ENCODE measurements around the gene CCSER1.

Gene CCSER1

DNA sequence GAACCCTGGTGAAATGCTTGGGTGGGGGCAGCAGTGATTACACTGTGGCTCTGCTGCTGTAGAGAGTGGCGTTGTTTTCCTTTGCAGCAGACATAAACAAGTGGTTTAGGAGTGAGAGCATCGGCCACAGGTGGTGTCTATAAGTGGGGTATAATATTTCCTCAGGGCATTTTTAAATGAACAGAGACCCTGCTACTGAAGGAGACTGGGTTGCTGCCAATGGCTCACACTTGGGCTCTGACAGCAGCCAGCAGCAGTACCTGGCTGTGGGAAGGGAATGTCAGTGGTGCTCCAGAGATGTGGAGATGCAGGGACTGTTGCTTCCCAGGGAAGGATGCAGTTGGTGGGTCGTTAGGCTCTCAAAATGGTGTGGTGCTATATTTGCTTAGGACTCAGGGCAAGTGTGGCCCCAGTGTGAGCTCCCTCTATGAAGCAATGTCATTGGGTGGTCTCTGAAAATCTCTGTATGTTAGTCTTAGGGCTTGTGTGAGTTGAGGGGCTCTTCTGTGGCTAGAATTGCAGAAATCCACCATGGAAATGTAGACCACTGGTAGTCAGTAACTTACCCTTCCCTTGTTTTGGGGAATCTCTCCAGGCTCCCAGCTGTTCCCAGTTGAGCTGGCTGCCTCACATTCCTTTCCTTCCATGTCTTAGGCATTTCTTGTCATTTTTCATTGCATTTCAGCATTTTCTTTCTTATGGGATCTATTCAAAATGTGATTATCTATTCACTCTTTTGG lies 1153.5 kb downstream of the CCSER1 start:
- no peak overlapping the region for H3K27ac ChIP-seq (ENCODE audit: low read length)
- H3K9ac ChIP-seq (ENCODE audit: low read length in 2 of 2) = no peak overlapping the region
- no peaks in the 10 kb centered on the region for H3K4me1 ChIP-seq (ENCODE audit: control insufficient read depth, insufficient read depth, low read length)
- H3K4me3 ChIP-seq (ENCODE audit: low read length in 2 of 2) = no peak overlapping the region
- H3K27me3 ChIP-seq (ENCODE audit: control insufficient read depth in 1 of 2, insufficient read depth in 2 of 2, low read length in 2 of 2) = no peaks in the 10 kb centered on the region
- no peaks in the 10 kb centered on the region for H3K9me3 ChIP-seq (ENCODE audit: control insufficient read depth in 2 of 2, low read length in 2 of 2)
- no peaks in the 10 kb centered on the region for H3K36me3 ChIP-seq (ENCODE audit: control insufficient read depth in 2 of 2, insufficient read depth in 2 of 2, low read length in 2 of 2)

DNA sequence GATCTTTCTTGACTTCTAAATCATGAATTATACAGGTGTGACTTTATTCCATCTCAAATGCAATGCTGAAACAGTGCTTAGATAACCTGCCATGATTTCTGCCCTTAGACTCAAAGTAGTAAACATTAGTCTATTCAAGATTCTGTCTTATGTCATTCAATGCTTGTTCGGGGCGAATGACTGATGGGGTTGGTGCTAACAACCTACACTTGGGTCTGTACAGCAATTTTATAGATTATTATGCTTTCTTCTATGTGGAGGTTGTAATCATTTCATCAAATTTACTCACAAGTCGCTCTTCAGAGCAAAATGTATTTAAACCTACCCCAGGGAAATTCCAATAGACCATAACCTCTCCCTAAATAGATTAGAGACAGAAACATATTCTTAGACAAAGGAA lies 1155.0 kb downstream of the CCSER1 start:
- Histone ChIP-seq H3K4me1 (ENCODE audit: control insufficient read depth, insufficient read depth, low read length) (no peaks in the 10 kb centered on the region), H3K9me3 (ENCODE audit: control insufficient read depth in 2 of 2, low read length in 2 of 2) (no peaks in the 10 kb centered on the region), H3K27me3 (ENCODE audit: control insufficient read depth in 1 of 2, insufficient read depth in 2 of 2, low read length in 2 of 2) (no peaks in the 10 kb centered on the region), H3K9ac (ENCODE audit: low read length in 2 of 2) (no peak overlapping the region), H3K27ac (ENCODE audit: low read length) (no peak overlapping the region), H3K36me3 (ENCODE audit: control insufficient read depth in 2 of 2, insufficient read depth in 2 of 2, low read length in 2 of 2) (no peaks in the 10 kb centered on the region), H3K4me3 (ENCODE audit: low read length in 2 of 2) (no peak overlapping the region)

DNA sequence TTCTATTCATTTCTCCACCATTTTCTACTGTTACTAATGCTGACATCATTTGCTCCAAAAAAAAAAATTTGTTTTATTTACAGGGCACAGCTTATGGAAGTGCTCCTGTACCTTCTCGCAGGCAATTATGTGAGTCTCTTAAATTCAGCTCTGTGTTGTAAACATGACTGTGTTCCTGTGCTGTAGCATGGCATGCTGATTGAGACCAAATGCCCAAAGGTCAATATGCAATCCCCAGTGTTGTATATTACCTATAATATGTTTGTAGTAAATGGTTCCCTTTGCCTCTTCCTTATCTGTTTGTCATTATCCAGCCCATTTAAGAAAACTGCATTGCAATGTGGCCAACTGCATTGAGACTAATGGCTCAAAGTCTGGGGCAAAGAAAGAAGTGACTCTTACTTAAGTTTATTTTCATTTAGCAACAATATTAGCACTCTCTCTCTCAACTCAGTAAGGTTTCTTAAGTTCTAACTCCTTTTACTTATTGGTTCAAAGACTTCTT lies 1156.6 kb downstream of the CCSER1 start:
- Histone ChIP-seq H3K36me3 (ENCODE audit: control insufficient read depth in 2 of 2, insufficient read depth in 2 of 2, low read length in 2 of 2) (no peaks in the 10 kb centered on the region), H3K4me3 (ENCODE audit: low read length in 2 of 2) (no peak overlapping the region), H3K9me3 (ENCODE audit: control insufficient read depth in 2 of 2, low read length in 2 of 2) (no peaks in the 10 kb centered on the region), H3K27ac (ENCODE audit: low read length) (no peak overlapping the region), H3K27me3 (ENCODE audit: control insufficient read depth in 1 of 2, insufficient read depth in 2 of 2, low read length in 2 of 2) (no peaks in the 10 kb centered on the region), H3K9ac (ENCODE audit: low read length in 2 of 2) (no peak overlapping the region), H3K4me1 (ENCODE audit: control insufficient read depth, insufficient read depth, low read length) (no peaks in the 10 kb centered on the region)

DNA sequence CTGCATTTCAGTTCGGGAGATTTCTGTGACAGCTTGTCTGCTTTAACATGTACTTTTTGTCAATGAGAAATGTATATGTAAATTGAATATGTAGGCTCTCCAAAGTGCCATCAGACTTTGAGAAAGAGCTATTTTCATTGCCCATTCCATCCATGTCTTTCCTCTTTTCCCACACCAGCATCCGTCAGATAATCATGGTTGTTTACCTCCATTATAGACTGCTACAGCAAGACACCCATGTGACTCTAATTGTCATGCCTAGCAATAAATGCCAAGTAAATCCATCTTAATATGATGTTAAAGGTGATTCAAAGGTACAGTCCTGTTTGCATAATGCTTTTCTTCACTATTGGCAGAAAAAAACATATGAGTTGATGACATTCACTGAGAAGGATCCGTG lies 1157.3 kb downstream of the CCSER1 start:
- H3K4me1 ChIP-seq (ENCODE audit: control insufficient read depth, insufficient read depth, low read length) = no peaks in the 10 kb centered on the region
- no peak overlapping the region for H3K4me3 ChIP-seq (ENCODE audit: low read length in 2 of 2)
- H3K9ac ChIP-seq (ENCODE audit: low read length in 2 of 2) = no peak overlapping the region
- no peaks in the 10 kb centered on the region for H3K9me3 ChIP-seq (ENCODE audit: control insufficient read depth in 2 of 2, low read length in 2 of 2)
- no peaks in the 10 kb centered on the region for H3K36me3 ChIP-seq (ENCODE audit: control insufficient read depth in 2 of 2, insufficient read depth in 2 of 2, low read length in 2 of 2)
- no peaks in the 10 kb centered on the region for H3K27me3 ChIP-seq (ENCODE audit: control insufficient read depth in 1 of 2, insufficient read depth in 2 of 2, low read length in 2 of 2)
- H3K27ac ChIP-seq (ENCODE audit: low read length) = no peak overlapping the region

DNA sequence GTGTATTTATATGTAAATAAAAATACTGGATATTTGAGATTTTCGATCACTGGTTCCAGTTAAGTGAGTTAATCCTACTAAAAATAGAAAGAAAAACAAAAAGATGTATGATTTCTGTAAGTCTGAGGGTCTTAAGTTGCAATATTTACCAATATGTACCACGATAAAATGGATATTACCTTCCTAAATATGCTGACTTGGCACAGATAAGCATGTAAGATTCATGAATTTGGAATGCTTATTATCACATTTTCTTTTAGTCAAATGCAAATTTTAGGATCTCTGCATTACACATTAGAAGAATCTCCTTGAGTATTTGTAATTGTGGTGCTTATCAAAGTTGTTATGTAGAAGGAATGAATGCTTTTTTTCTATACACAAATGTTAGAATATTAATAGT lies 1158.3 kb downstream of the CCSER1 start:
- Histone ChIP-seq H3K27ac (ENCODE audit: low read length) (no peak overlapping the region), H3K27me3 (ENCODE audit: control insufficient read depth in 1 of 2, insufficient read depth in 2 of 2, low read length in 2 of 2) (no peaks in the 10 kb centered on the region), H3K36me3 (ENCODE audit: control insufficient read depth in 2 of 2, insufficient read depth in 2 of 2, low read length in 2 of 2) (no peaks in the 10 kb centered on the region), H3K4me1 (ENCODE audit: control insufficient read depth, insufficient read depth, low read length) (no peaks in the 10 kb centered on the region), H3K4me3 (ENCODE audit: low read length in 2 of 2) (no peak overlapping the region), H3K9ac (ENCODE audit: low read length in 2 of 2) (no peak overlapping the region), H3K9me3 (ENCODE audit: control insufficient read depth in 2 of 2, low read length in 2 of 2) (no peaks in the 10 kb centered on the region)

DNA sequence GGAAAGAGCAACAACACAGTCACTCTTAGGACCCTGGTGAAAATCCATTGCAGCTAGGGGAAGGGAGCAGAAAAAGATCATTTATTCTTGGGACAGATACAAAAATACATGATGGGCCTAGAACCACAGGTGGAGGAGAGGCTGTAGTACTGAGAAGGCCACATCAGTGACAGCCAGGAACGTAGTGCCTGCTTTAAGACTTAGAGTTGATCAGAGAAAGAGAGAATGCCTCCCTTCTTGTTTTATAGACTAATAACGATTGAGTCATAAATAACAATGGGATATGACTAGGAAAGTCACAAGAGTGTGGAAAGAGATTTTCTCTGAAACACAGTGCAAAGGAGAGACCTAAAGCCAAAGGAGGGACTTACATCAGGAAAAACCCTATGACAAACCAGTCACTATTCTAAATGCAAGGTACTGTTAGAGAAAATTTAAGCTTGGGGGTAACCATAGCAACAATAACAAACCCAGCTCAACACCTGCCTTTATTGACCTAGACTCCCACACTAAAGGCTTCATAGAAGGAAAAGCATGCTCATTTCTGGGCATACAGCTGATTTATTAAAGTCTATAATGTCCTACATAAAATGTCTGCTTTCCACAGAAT lies 1161.6 kb downstream of the CCSER1 start:
- Histone ChIP-seq H3K27ac (ENCODE audit: low read length) (no peak overlapping the region), H3K27me3 (ENCODE audit: control insufficient read depth in 1 of 2, insufficient read depth in 2 of 2, low read length in 2 of 2) (no peaks in the 10 kb centered on the region), H3K36me3 (ENCODE audit: control insufficient read depth in 2 of 2, insufficient read depth in 2 of 2, low read length in 2 of 2) (no peaks in the 10 kb centered on the region)

DNA sequence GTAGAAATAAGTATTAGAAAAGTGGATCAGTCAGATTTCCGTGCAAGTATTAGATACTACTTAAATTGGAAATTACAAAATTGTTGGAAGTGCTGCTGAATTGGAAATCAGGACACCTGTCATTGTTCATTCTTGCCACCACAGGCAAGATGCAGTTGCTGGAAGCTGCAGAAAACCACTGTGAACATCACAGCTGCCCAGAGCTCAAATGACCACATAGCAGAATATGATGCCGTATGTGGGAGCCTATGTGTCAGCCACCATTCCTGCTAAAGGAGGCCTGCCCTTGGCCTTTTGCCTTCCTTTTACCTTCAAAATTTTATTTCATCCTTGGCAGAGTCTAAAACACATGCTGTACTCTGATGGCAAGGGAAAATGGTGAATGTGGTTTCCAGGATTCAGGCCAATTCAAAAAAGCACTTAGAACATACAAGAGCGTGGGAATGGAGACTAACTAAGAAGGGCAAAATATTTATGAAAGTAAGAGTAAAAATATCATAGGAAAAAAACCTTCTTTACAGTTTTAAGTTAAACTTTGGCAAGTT lies 1171.0 kb downstream of the CCSER1 start:
- Histone ChIP-seq H3K27ac (ENCODE audit: low read length) (no peak overlapping the region), H3K27me3 (ENCODE audit: control insufficient read depth in 1 of 2, insufficient read depth in 2 of 2, low read length in 2 of 2) (no peaks in the 10 kb centered on the region), H3K4me1 (ENCODE audit: control insufficient read depth, insufficient read depth, low read length) (no peaks in the 10 kb centered on the region), H3K36me3 (ENCODE audit: control insufficient read depth in 2 of 2, insufficient read depth in 2 of 2, low read length in 2 of 2) (no peaks in the 10 kb centered on the region), H3K9ac (ENCODE audit: low read length in 2 of 2) (no peak overlapping the region), H3K9me3 (ENCODE audit: control insufficient read depth in 2 of 2, low read length in 2 of 2) (no peaks in the 10 kb centered on the region), H3K4me3 (ENCODE audit: low read length in 2 of 2) (no peak overlapping the region)

More for the DNA sequence above, 1161.6 kb downstream of the CCSER1 start:
- Histone ChIP-seq H3K4me3 (ENCODE audit: low read length in 2 of 2) (no peak overlapping the region), H3K9ac (ENCODE audit: low read length in 2 of 2) (no peak overlapping the region), H3K4me1 (ENCODE audit: control insufficient read depth, insufficient read depth, low read length) (no peaks in the 10 kb centered on the region), H3K9me3 (ENCODE audit: control insufficient read depth in 2 of 2, low read length in 2 of 2) (no peaks in the 10 kb centered on the region)

DNA sequence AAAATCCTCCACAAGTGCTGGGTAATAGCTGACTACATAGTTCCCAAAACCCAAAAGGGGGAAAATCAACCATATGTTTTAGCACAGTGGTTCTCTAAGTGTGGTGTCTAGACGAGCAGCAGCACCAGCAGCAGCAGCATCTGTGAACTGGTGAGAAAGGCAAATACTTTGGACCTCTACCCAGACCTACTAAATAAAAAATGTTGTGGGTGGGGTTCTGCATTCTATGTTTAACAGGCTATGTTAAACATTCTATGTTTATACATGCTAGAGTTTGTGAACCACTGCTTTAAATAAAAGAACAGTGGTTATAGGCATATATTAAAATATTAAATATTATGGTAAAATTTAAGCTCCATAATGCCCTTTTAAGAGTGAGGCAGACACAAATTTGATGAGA lies 1171.6 kb downstream of the CCSER1 start:
- H3K9me3 ChIP-seq (ENCODE audit: control insufficient read depth in 2 of 2, low read length in 2 of 2) = no peaks in the 10 kb centered on the region
- H3K27ac ChIP-seq (ENCODE audit: low read length) = no peak overlapping the region
- H3K4me3 ChIP-seq (ENCODE audit: low read length in 2 of 2) = no peak overlapping the region
- H3K9ac ChIP-seq (ENCODE audit: low read length in 2 of 2) = no peak overlapping the region
- H3K36me3 ChIP-seq (ENCODE audit: control insufficient read depth in 2 of 2, insufficient read depth in 2 of 2, low read length in 2 of 2) = no peaks in the 10 kb centered on the region
- no peaks in the 10 kb centered on the region for H3K4me1 ChIP-seq (ENCODE audit: control insufficient read depth, insufficient read depth, low read length)
- no peaks in the 10 kb centered on the region for H3K27me3 ChIP-seq (ENCODE audit: control insufficient read depth in 1 of 2, insufficient read depth in 2 of 2, low read length in 2 of 2)

DNA sequence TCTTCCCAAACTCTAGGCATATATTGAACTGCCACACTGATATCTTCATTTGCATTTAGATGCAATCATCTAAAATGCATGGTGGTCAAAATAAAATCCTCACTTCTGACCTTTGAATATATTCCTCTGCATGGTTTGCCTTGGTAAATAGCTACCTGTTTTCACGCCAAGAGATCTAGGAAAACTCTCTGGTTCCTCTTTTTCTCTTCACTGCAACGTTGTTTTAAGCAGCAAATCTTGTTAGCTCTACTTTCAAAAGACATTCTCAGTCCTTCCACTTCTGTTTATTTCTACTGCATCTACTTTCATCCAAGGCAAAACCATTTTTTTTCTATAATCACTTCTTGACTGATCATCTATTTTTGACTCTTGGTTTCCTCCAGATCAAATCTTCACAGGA lies 1174.9 kb downstream of the CCSER1 start:
- H3K4me3 ChIP-seq (ENCODE audit: low read length in 2 of 2) = no peak overlapping the region
- no peaks in the 10 kb centered on the region for H3K27me3 ChIP-seq (ENCODE audit: control insufficient read depth in 1 of 2, insufficient read depth in 2 of 2, low read length in 2 of 2)
- H3K36me3 ChIP-seq (ENCODE audit: control insufficient read depth in 2 of 2, insufficient read depth in 2 of 2, low read length in 2 of 2) = no peaks in the 10 kb centered on the region
- H3K9ac ChIP-seq (ENCODE audit: low read length in 2 of 2) = no peak overlapping the region
- no peak overlapping the region for H3K27ac ChIP-seq (ENCODE audit: low read length)
- no peaks in the 10 kb centered on the region for H3K4me1 ChIP-seq (ENCODE audit: control insufficient read depth, insufficient read depth, low read length)
- no peaks in the 10 kb centered on the region for H3K9me3 ChIP-seq (ENCODE audit: control insufficient read depth in 2 of 2, low read length in 2 of 2)

DNA sequence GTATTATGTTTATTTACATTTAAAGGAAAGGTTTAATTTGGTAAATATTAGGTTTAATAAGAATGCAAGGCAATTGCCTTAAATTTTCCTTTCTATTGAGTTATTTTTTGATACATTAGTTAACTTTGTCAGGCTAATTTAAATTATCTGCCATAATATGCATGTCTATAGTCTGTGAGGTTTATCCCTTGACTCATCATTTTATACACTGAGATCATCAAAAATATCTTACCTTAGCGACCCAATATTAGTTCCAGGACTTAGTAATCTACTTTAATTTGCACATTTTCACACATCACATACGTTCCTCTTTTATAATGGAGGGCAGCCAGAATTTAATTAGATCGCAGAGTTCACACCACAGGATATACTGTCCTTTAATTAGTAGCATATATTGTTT lies 1177.1 kb downstream of the CCSER1 start:
- Histone ChIP-seq H3K9me3 (ENCODE audit: control insufficient read depth in 2 of 2, low read length in 2 of 2) (no peaks in the 10 kb centered on the region), H3K27me3 (ENCODE audit: control insufficient read depth in 1 of 2, insufficient read depth in 2 of 2, low read length in 2 of 2) (no peaks in the 10 kb centered on the region), H3K4me3 (ENCODE audit: low read length in 2 of 2) (no peak overlapping the region), H3K36me3 (ENCODE audit: control insufficient read depth in 2 of 2, insufficient read depth in 2 of 2, low read length in 2 of 2) (no peaks in the 10 kb centered on the region), H3K4me1 (ENCODE audit: control insufficient read depth, insufficient read depth, low read length) (no peaks in the 10 kb centered on the region), H3K9ac (ENCODE audit: low read length in 2 of 2) (no peak overlapping the region), H3K27ac (ENCODE audit: low read length) (no peak overlapping the region)

DNA sequence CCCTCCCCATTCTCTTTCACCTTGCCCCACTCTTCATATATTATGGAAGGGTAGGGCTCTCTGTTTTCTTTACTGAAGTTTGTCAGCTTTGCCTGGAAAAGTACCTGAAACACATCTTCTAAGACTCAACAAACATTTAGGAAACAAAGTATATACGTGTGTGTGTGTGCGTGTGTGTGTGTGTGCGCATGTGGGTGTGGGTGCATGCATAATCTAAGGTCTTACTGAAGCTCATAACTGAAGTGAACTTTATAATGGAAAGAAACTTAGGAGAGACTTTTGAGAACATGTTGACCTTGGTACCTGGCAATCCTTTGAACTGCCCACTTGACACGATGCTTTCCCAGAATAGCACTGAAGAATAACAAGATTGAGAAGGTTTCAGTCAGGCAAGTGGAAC lies 1190.2 kb downstream of the CCSER1 start:
- Histone ChIP-seq H3K4me3 (ENCODE audit: low read length in 2 of 2) (no peak overlapping the region), H3K9me3 (ENCODE audit: control insufficient read depth in 2 of 2, low read length in 2 of 2) (no peaks in the 10 kb centered on the region), H3K36me3 (ENCODE audit: control insufficient read depth in 2 of 2, insufficient read depth in 2 of 2, low read length in 2 of 2) (no peaks in the 10 kb centered on the region), H3K4me1 (ENCODE audit: control insufficient read depth, insufficient read depth, low read length) (no peaks in the 10 kb centered on the region), H3K27me3 (ENCODE audit: control insufficient read depth in 1 of 2, insufficient read depth in 2 of 2, low read length in 2 of 2) (no peaks in the 10 kb centered on the region), H3K27ac (ENCODE audit: low read length) (no peak overlapping the region), H3K9ac (ENCODE audit: low read length in 2 of 2) (no peak overlapping the region)

Data from stomach smooth muscle (tissue), 2 donors.